ENCODE results near the gene IRX4.

IRX4 gene

GRCh38 chr5:1838013-1838412, 44.7 kb downstream of the IRX4 start:
- Histone ChIP-seq H3K9ac (ENCODE audit: low read depth, low read length, poor library complexity, severe bottlenecking) (no peak overlapping the region), H3K4me3 (ENCODE audit: low read length, poor library complexity, severe bottlenecking) (no peak overlapping the region), H3K4me1 (ENCODE audit: insufficient read depth, low read length, poor library complexity, severe bottlenecking) (no peaks in the 10 kb centered on the region), H3K27me3 (ENCODE audit: insufficient read depth, low read length, poor library complexity, severe bottlenecking) (no peaks in the 10 kb centered on the region), H3K79me2 (ENCODE audit: insufficient read depth, low read length) (no peaks in the 10 kb centered on the region), H3K4me2 (ENCODE audit: low read depth, low read length, poor library complexity, severe bottlenecking) (no peak overlapping the region), H3K9me2 (replicated peaks; ENCODE audit: low read depth, low read length) (no peaks in the 10 kb centered on the region), H4K20me1 (ENCODE audit: insufficient read depth, low read length, poor library complexity, severe bottlenecking) (no peaks in the 10 kb centered on the region), H3F3A (ENCODE audit: low read depth) (no peaks in the 10 kb centered on the region), H3K9me3 (ENCODE audit: insufficient read depth, low read depth, low read length) (no peaks in the 10 kb centered on the region), H2AFZ (ENCODE audit: low read length) (no peak overlapping the region), H3K36me3 (ENCODE audit: insufficient read depth, low read length) (no peaks in the 10 kb centered on the region)
- TF ChIP-seq, protein P1, sequence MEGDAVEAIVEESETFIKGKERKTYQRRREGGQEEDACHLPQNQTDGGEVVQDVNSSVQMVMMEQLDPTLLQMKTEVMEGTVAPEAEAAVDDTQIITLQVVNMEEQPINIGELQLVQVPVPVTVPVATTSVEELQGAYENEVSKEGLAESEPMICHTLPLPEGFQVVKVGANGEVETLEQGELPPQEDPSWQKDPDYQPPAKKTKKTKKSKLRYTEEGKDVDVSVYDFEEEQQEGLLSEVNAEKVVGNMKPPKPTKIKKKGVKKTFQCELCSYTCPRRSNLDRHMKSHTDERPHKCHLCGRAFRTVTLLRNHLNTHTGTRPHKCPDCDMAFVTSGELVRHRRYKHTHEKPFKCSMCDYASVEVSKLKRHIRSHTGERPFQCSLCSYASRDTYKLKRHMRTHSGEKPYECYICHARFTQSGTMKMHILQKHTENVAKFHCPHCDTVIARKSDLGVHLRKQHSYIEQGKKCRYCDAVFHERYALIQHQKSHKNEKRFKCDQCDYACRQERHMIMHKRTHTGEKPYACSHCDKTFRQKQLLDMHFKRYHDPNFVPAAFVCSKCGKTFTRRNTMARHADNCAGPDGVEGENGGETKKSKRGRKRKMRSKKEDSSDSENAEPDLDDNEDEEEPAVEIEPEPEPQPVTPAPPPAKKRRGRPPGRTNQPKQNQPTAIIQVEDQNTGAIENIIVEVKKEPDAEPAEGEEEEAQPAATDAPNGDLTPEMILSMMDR (conservative IDR thresholded peaks at IDR 0.05; ENCODE audit: low read length) = no peak
- no peak for TF ChIP-seq EZH2phosphoT487 (IDR thresholded peaks at IDR 0.05; ENCODE audit: borderline replicate concordance)

DNA sequence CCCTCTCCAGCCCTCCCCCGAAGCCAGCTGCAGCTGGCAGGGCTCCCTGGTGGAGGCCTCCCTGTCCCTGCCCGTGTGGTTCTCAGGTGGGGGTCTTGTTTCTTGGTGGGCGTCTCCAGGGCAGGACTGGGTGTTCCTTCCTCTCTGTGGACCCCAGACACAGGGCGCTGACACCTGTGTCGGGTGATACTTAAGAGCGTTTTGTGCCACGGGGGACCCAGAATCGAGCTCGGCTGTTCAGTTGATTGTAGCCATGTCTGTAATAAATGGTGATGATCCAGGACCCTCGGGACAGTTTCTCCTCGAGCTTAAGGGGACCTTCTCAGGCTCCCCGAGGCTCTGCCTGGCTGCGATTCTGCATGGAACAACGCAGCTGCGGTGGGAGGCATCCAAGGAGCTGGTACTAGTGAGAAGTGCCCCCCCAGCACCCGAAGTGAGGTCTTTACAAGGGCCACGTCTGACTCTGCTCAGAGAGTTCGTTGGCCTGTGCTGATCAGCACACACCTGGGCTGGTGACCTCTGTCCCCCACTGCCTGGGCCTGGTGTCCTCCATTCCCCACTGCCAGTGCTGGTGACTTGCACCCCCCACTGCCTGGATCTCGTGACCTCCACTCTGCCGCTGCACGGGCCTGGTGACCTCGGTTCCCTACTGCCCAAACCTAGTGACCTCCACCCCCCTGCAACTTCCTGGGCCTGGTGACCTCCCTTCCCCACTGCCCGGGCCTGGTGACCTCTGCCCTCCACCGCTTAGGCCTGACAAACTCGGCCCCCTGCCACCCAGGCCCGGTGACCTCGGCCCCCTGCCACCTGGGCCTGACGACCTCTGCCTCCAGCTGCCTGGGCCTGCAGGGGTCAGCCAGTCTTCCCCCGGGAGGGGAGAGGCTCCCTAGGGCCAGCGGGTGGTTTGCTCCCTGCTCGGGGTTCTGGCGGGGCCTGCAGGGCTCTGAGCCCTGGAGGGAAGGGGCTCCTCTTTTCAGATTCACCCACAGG, 45.5 kb downstream of the IRX4 start:
- Histone ChIP-seq H3K4me1 (ENCODE audit: insufficient read depth, low read length, poor library complexity, severe bottlenecking) (no peaks in the 10 kb centered on the region), H3K9ac (ENCODE audit: low read depth, low read length, poor library complexity, severe bottlenecking) (no peak overlapping the region), H3K9me3 (ENCODE audit: insufficient read depth, low read depth, low read length) (no peaks in the 10 kb centered on the region), H2AFZ (ENCODE audit: low read length) (no peak overlapping the region), H3K27me3 (ENCODE audit: insufficient read depth, low read length, poor library complexity, severe bottlenecking) (no peaks in the 10 kb centered on the region), H3F3A (ENCODE audit: low read depth) (no peaks in the 10 kb centered on the region), H3K79me2 (ENCODE audit: insufficient read depth, low read length) (no peaks in the 10 kb centered on the region), H3K4me3 (ENCODE audit: low read length, poor library complexity, severe bottlenecking) (no peak overlapping the region), H3K4me2 (ENCODE audit: low read depth, low read length, poor library complexity, severe bottlenecking) (no peak overlapping the region), H4K20me1 (ENCODE audit: insufficient read depth, low read length, poor library complexity, severe bottlenecking) (no peaks in the 10 kb centered on the region), H3K36me3 (ENCODE audit: insufficient read depth, low read length) (no peaks in the 10 kb centered on the region), H3K9me2 (replicated peaks; ENCODE audit: low read depth, low read length) (no peaks in the 10 kb centered on the region)
- TF ChIP-seq EZH2phosphoT487 (IDR thresholded peaks at IDR 0.05; ENCODE audit: borderline replicate concordance) = no peak
- TF ChIP-seq, protein P1 (conservative IDR thresholded peaks at IDR 0.05; ENCODE audit: low read length) = no peak

GRCh38 chr5:1836176-1836890, 46.4 kb downstream of the IRX4 start:
- no peak overlapping the region for H3K9ac ChIP-seq (ENCODE audit: low read depth, low read length, poor library complexity, severe bottlenecking)
- no peaks in the 10 kb centered on the region for H3K9me2 ChIP-seq (replicated peaks; ENCODE audit: low read depth, low read length)
- no peaks in the 10 kb centered on the region for H3K4me1 ChIP-seq (ENCODE audit: insufficient read depth, low read length, poor library complexity, severe bottlenecking)
- no peaks in the 10 kb centered on the region for H3K36me3 ChIP-seq (ENCODE audit: insufficient read depth, low read length)
- no peaks in the 10 kb centered on the region for H3K9me3 ChIP-seq (ENCODE audit: insufficient read depth, low read depth, low read length)
- no peak overlapping the region for H3K4me3 ChIP-seq (ENCODE audit: low read length, poor library complexity, severe bottlenecking)
- H2AFZ ChIP-seq (ENCODE audit: low read length) = no peak overlapping the region
- no peak for TF ChIP-seq EZH2phosphoT487 (IDR thresholded peaks at IDR 0.05; ENCODE audit: borderline replicate concordance)
- TF ChIP-seq, protein P1 (conservative IDR thresholded peaks at IDR 0.05; ENCODE audit: low read length) = no peak
- H3F3A ChIP-seq (ENCODE audit: low read depth) = no peaks in the 10 kb centered on the region
- no peaks in the 10 kb centered on the region for H3K27me3 ChIP-seq (ENCODE audit: insufficient read depth, low read length, poor library complexity, severe bottlenecking)
- no peaks in the 10 kb centered on the region for H3K79me2 ChIP-seq (ENCODE audit: insufficient read depth, low read length)
- no peak overlapping the region for H3K4me2 ChIP-seq (ENCODE audit: low read depth, low read length, poor library complexity, severe bottlenecking)
- no peaks in the 10 kb centered on the region for H4K20me1 ChIP-seq (ENCODE audit: insufficient read depth, low read length, poor library complexity, severe bottlenecking)

All from Loucy (cell line).